GM19468 (cell line): ENCODE data around the gene CHML.

Source experiments
- ATAC-seq: cut with Tn5 transposase; IDR thresholded peaks from one replicate; pipeline ENCODE4 v1.9.1; 2021; ENCODE audit warnings: mild to moderate bottlenecking, moderate library complexity, moderate number of reproducible peaks; ENCODE audit not compliant: unreplicated experiment; ENCODE audit errors: extremely low read depth

The CHML gene

GRCh38 chr1:241627453-241628259, 12.5 kb downstream of the CHML start:
- peak; percentile 74 for ATAC-seq

GRCh38 chr1:241624935-241625334, 15.2 kb downstream of the CHML start:
- no peak for ATAC-seq

GRCh38 chr1:241622669-241623068, 17.5 kb downstream of the CHML start:
- no peak for ATAC-seq

GRCh38 chr1:241617426-241617825, 22.7 kb downstream of the CHML start:
- ATAC-seq = no peak

GRCh38 chr1:241615043-241615974, 24.9 kb downstream of the CHML start:
- no peak for ATAC-seq

- no peak for ATAC-seq
Measured at GRCh38 chr1:241614572-241614971, 25.6 kb downstream of the CHML start.

- no peak for ATAC-seq
Measured at GRCh38 chr1:241614144-241614543, 26.0 kb downstream of the CHML start.

- ATAC-seq = no peak
Measured at GRCh38 chr1:241612533-241613477, 27.4 kb downstream of the CHML start.

- ATAC-seq = no peak
Measured at GRCh38 chr1:241611736-241612135, 28.4 kb downstream of the CHML start.

GRCh38 chr1:241611063-241611462, 29.1 kb downstream of the CHML start:
- peak; percentile 97 for ATAC-seq

GRCh38 chr1:241610056-241610815, 29.9 kb downstream of the CHML start:
- ATAC-seq = no peak

- no peak for ATAC-seq
Measured at GRCh38 chr1:241608379-241609033, 31.7 kb downstream of the CHML start.

GRCh38 chr1:241607497-241607896, 32.7 kb downstream of the CHML start:
- ATAC-seq = no peak

- no peak for ATAC-seq
Measured at GRCh38 chr1:241606544-241606943, 33.6 kb downstream of the CHML start.

- no peak for ATAC-seq
Measured at GRCh38 chr1:241605146-241605805, 34.9 kb downstream of the CHML start.

- no peak for ATAC-seq
Measured at GRCh38 chr1:241603731-241604245, 36.4 kb downstream of the CHML start.

- peak; percentile 73 for ATAC-seq
Measured at GRCh38 chr1:241600496-241600901, 39.7 kb downstream of the CHML start.

GRCh38 chr1:241598249-241598648, 41.9 kb downstream of the CHML start:
- no peak for ATAC-seq
